Subcutaneous abdominal adipose tissue (tissue), 5 donors: Measurements from ENCODE around the gene ZKSCAN2.

ENCODE experiments used
- H3K27ac ChIP-seq: one replicate; pipeline ENCODE4 v1.7.0; 2013; ENCODE audit warnings: low read depth, mild to moderate bottlenecking, inconsistent platforms, low read length, moderate library complexity
- H3K27me3 ChIP-seq, 5 donors: one replicate each; pipeline ENCODE4 v1.7.0; 2013; ENCODE audit warnings: low read length in 5 of 5, inconsistent platforms in 1 of 5; ENCODE audit not compliant: control insufficient read depth in 5 of 5, insufficient read depth in 4 of 5
- H3K36me3 ChIP-seq, 5 donors: one replicate each; pipeline ENCODE4 v1.7.0; 2013; ENCODE audit warnings: low read length in 5 of 5; ENCODE audit not compliant: control insufficient read depth in 5 of 5, insufficient read depth in 5 of 5
- H3K4me1 ChIP-seq, 5 donors: one replicate each; pipeline ENCODE4 v1.7.0; 2013; ENCODE audit warnings: low read length in 5 of 5, mild to moderate bottlenecking in 3 of 5, moderate library complexity in 1 of 5; ENCODE audit not compliant: control insufficient read depth in 5 of 5, insufficient read depth in 5 of 5
- H3K4me3 ChIP-seq, 5 donors: one replicate each; pipeline ENCODE4 v1.7.0; 2013; ENCODE audit warnings: low read length in 5 of 5, low read depth in 1 of 5
- H3K9ac ChIP-seq, 5 donors: one replicate each; pipeline ENCODE4 v1.7.0; 2013; ENCODE audit warnings: low read length in 5 of 5, mild to moderate bottlenecking in 4 of 5, moderate library complexity in 3 of 5
- H3K9me3 ChIP-seq, 5 donors: one replicate each; pipeline ENCODE4 v1.7.0; 2013; ENCODE audit warnings: low read length in 5 of 5; ENCODE audit not compliant: control insufficient read depth in 5 of 5
- donor health status: healthy.
- donor health status: healthy.
- donor health status: healthy.
- donor health status: healthy.
- donor health status: healthy.

ZKSCAN2 gene

GRCh38 chr16:25198021-25198420 is 59.6 kb downstream of the ZKSCAN2 start:
- Histone ChIP-seq H3K27ac (no peak overlapping the region), H3K9me3 (no peaks in the 10 kb centered on the region), H3K36me3 (no peaks in the 10 kb centered on the region), H3K4me3 (no peak overlapping the region), H3K9ac (no peak overlapping the region), H3K4me1 (no peaks in the 10 kb centered on the region), H3K27me3 (no peaks in the 10 kb centered on the region)

- H3K36me3 ChIP-seq = no peaks in the 10 kb centered on the region
- no peaks in the 10 kb centered on the region for H3K4me1 ChIP-seq
- H3K4me3 ChIP-seq = no peak overlapping the region
- H3K9ac ChIP-seq = no peak overlapping the region
- no peaks in the 10 kb centered on the region for H3K27me3 ChIP-seq
- no peaks in the 10 kb centered on the region for H3K9me3 ChIP-seq
- H3K27ac ChIP-seq = no peak overlapping the region
These were observed 63.3 kb downstream of the ZKSCAN2 start for GRCh38 chr16:25194273-25194878.

GRCh38 chr16:25192096-25192495 is 65.5 kb downstream of the ZKSCAN2 start:
- no peak overlapping the region for H3K9ac ChIP-seq
- no peaks in the 10 kb centered on the region for H3K27me3 ChIP-seq
- H3K27ac ChIP-seq = no peak overlapping the region
- no peaks in the 10 kb centered on the region for H3K4me1 ChIP-seq
- H3K36me3 ChIP-seq = no peaks in the 10 kb centered on the region
- H3K9me3 ChIP-seq = no peaks in the 10 kb centered on the region
- H3K4me3 ChIP-seq = no peak overlapping the region

GRCh38 chr16:25189305-25189704 is 68.3 kb downstream of the ZKSCAN2 start:
- H3K4me1 ChIP-seq = no peaks in the 10 kb centered on the region
- H3K27ac ChIP-seq = no peak overlapping the region
- no peaks in the 10 kb centered on the region for H3K9me3 ChIP-seq
- no peak overlapping the region for H3K4me3 ChIP-seq
- H3K27me3 ChIP-seq = no peaks in the 10 kb centered on the region
- no peaks in the 10 kb centered on the region for H3K36me3 ChIP-seq
- no peak overlapping the region for H3K9ac ChIP-seq

- Histone ChIP-seq H3K4me3 (no peak overlapping the region), H3K36me3 (no peaks in the 10 kb centered on the region), H3K27ac (no peak overlapping the region), H3K9me3 (no peaks in the 10 kb centered on the region), H3K4me1 (no peaks in the 10 kb centered on the region), H3K27me3 (no peaks in the 10 kb centered on the region), H3K9ac (no peak overlapping the region)
These were observed 70.2 kb downstream of the ZKSCAN2 start for GRCh38 chr16:25187491-25187795.
